Measurements from ENCODE around the gene KLHDC8A.

The KLHDC8A gene

GRCh38 chr1:205381305-205381704, 24.6 kb upstream of the KLHDC8A start:
- Histone ChIP-seq H3K4me3 (ENCODE audit: low read length) (no peak overlapping the region), H3K27me3 (ENCODE audit: insufficient read depth, low read length) (no peaks in the 10 kb centered on the region), H3K9ac (ENCODE audit: low read depth, low read length) (no peak overlapping the region), H3K36me3 (ENCODE audit: insufficient read depth, low read length) (no peaks in the 10 kb centered on the region), H3K4me1 (ENCODE audit: insufficient read depth, low read length) (peaks cover 6% of the 10 kb centered on the region; the same call in 1 of the 2 replicates), H3K9me3 (ENCODE audit: insufficient read depth, low read depth, low read length) (no peaks in the 10 kb centered on the region), H3K27ac (ENCODE audit: low read depth, low read length) (no peak overlapping the region)
- WGBS = 88% methylated on average over 6 of the region's 6 CpGs

GRCh38 chr1:205380882-205381281, 24.2 kb upstream of the KLHDC8A start:
- Histone ChIP-seq H3K4me1 (ENCODE audit: insufficient read depth, low read length) (peaks cover 9% of the 10 kb centered on the region), H3K36me3 (ENCODE audit: insufficient read depth, low read length) (no peaks in the 10 kb centered on the region), H3K27me3 (ENCODE audit: insufficient read depth, low read length) (no peaks in the 10 kb centered on the region), H3K4me3 (ENCODE audit: low read length) (no peak overlapping the region), H3K9me3 (ENCODE audit: insufficient read depth, low read depth, low read length) (no peaks in the 10 kb centered on the region), H3K27ac (ENCODE audit: low read depth, low read length) (no peak overlapping the region), H3K9ac (ENCODE audit: low read depth, low read length) (no peak overlapping the region)
- WGBS = 75% methylated on average over 2 of the region's 2 CpGs

- Histone ChIP-seq H3K27me3 (ENCODE audit: insufficient read depth, low read length) (no peaks in the 10 kb centered on the region), H3K4me1 (ENCODE audit: insufficient read depth, low read length) (peaks cover 23% of the 10 kb centered on the region), H3K27ac (ENCODE audit: low read depth, low read length) (no peak overlapping the region), H3K9me3 (ENCODE audit: insufficient read depth, low read depth, low read length) (no peaks in the 10 kb centered on the region), H3K36me3 (ENCODE audit: insufficient read depth, low read length) (no peaks in the 10 kb centered on the region), H3K9ac (ENCODE audit: low read depth, low read length) (no peak overlapping the region), H3K4me3 (ENCODE audit: low read length) (no peak overlapping the region)
- WGBS = 89% methylated on average over 8 of the region's 8 CpGs
Observed at GRCh38 chr1:205379056-205379455, 22.3 kb upstream of the KLHDC8A start.

GRCh38 chr1:205377355-205377754, 20.6 kb upstream of the KLHDC8A start:
- Histone ChIP-seq H3K4me1 (ENCODE audit: insufficient read depth, low read length) (peaks cover 40% of the 10 kb centered on the region), H3K36me3 (ENCODE audit: insufficient read depth, low read length) (no peaks in the 10 kb centered on the region)
- over 99% methylated on average over 3 of the region's 3 CpGs for WGBS

GRCh38 chr1:205376739-205377138, 20.0 kb upstream of the KLHDC8A start:
- no peak overlapping the region for H3K9ac ChIP-seq (ENCODE audit: low read depth, low read length)
- H3K4me1 ChIP-seq (ENCODE audit: insufficient read depth, low read length) = peaks cover 46% of the 10 kb centered on the region
- H3K27ac ChIP-seq (ENCODE audit: low read depth, low read length) = no peak overlapping the region
- H3K27me3 ChIP-seq (ENCODE audit: insufficient read depth, low read length) = no peaks in the 10 kb centered on the region
- no peaks in the 10 kb centered on the region for H3K9me3 ChIP-seq (ENCODE audit: insufficient read depth, low read depth, low read length)
- 66% methylated on average over 4 of the region's 4 CpGs for WGBS
- no peak overlapping the region for H3K4me3 ChIP-seq (ENCODE audit: low read length)
- no peaks in the 10 kb centered on the region for H3K36me3 ChIP-seq (ENCODE audit: insufficient read depth, low read length)

More at GRCh38 chr1:205377355-205377754, 20.6 kb upstream of the KLHDC8A start:
- Histone ChIP-seq H3K9ac (ENCODE audit: low read depth, low read length) (no peak overlapping the region), H3K9me3 (ENCODE audit: insufficient read depth, low read depth, low read length) (no peaks in the 10 kb centered on the region), H3K27me3 (ENCODE audit: insufficient read depth, low read length) (no peaks in the 10 kb centered on the region), H3K4me3 (ENCODE audit: low read length) (no peak overlapping the region), H3K27ac (ENCODE audit: low read depth, low read length) (no peak overlapping the region)

GRCh38 chr1:205375835-205376545, 19.3 kb upstream of the KLHDC8A start:
- no peaks in the 10 kb centered on the region for H3K9me3 ChIP-seq (ENCODE audit: insufficient read depth, low read depth, low read length)
- WGBS = 20% methylated on average over 6 of the region's 6 CpGs
- H3K36me3 ChIP-seq (ENCODE audit: insufficient read depth, low read length) = no peaks in the 10 kb centered on the region
- peaks cover 48% of the 10 kb centered on the region for H3K4me1 ChIP-seq (ENCODE audit: insufficient read depth, low read length)
- no peaks in the 10 kb centered on the region for H3K27me3 ChIP-seq (ENCODE audit: insufficient read depth, low read length)
- H3K9ac ChIP-seq (ENCODE audit: low read depth, low read length) = no peak overlapping the region
- peak overlapping the region; percentile 33; the same call in 1 of the 2 replicates for H3K4me3 ChIP-seq (ENCODE audit: low read length)
- H3K27ac ChIP-seq (ENCODE audit: low read depth, low read length) = peak overlapping the region; percentile 32; the same call in 1 of the 2 replicates

GRCh38 chr1:205374210-205375078, 17.7 kb upstream of the KLHDC8A start:
- Histone ChIP-seq H3K27ac (ENCODE audit: low read depth, low read length) (no peak overlapping the region), H3K9me3 (ENCODE audit: insufficient read depth, low read depth, low read length) (no peaks in the 10 kb centered on the region), H3K36me3 (ENCODE audit: insufficient read depth, low read length) (no peaks in the 10 kb centered on the region), H3K9ac (ENCODE audit: low read depth, low read length) (no peak overlapping the region), H3K4me1 (ENCODE audit: insufficient read depth, low read length) (peaks cover 51% of the 10 kb centered on the region), H3K27me3 (ENCODE audit: insufficient read depth, low read length) (no peaks in the 10 kb centered on the region), H3K4me3 (ENCODE audit: low read length) (no peak overlapping the region)
- WGBS = 72% methylated on average over 10 of the region's 10 CpGs

GRCh38 chr1:205373798-205374175, 17.1 kb upstream of the KLHDC8A start:
- no peak overlapping the region for H3K9ac ChIP-seq (ENCODE audit: low read depth, low read length)
- 98% methylated on average over 2 of the region's 2 CpGs for WGBS
- peaks cover 51% of the 10 kb centered on the region for H3K4me1 ChIP-seq (ENCODE audit: insufficient read depth, low read length)

GRCh38 chr1:205373022-205373797, 16.5 kb upstream of the KLHDC8A start:
- H3K4me3 ChIP-seq (ENCODE audit: low read length) = no peak overlapping the region
- H3K9me3 ChIP-seq (ENCODE audit: insufficient read depth, low read depth, low read length) = no peaks in the 10 kb centered on the region
- no peak overlapping the region; the same call in 1 of the 2 replicates for H3K9ac ChIP-seq (ENCODE audit: low read depth, low read length)
- H3K27me3 ChIP-seq (ENCODE audit: insufficient read depth, low read length) = no peaks in the 10 kb centered on the region
- H3K4me1 ChIP-seq (ENCODE audit: insufficient read depth, low read length) = peaks cover 51% of the 10 kb centered on the region
- H3K36me3 ChIP-seq (ENCODE audit: insufficient read depth, low read length) = no peaks in the 10 kb centered on the region
- 53% methylated on average over 9 of the region's 9 CpGs for WGBS
- no peak overlapping the region for H3K27ac ChIP-seq (ENCODE audit: low read depth, low read length)

More at GRCh38 chr1:205373798-205374175, 17.1 kb upstream of the KLHDC8A start:
- Histone ChIP-seq H3K4me3 (ENCODE audit: low read length) (no peak overlapping the region), H3K9me3 (ENCODE audit: insufficient read depth, low read depth, low read length) (no peaks in the 10 kb centered on the region), H3K27me3 (ENCODE audit: insufficient read depth, low read length) (no peaks in the 10 kb centered on the region), H3K27ac (ENCODE audit: low read depth, low read length) (no peak overlapping the region), H3K36me3 (ENCODE audit: insufficient read depth, low read length) (no peaks in the 10 kb centered on the region)

- WGBS = 48% methylated on average over 11 of the region's 11 CpGs
- no peaks in the 10 kb centered on the region for H3K36me3 ChIP-seq (ENCODE audit: insufficient read depth, low read length)
- no peak overlapping the region for H3K4me3 ChIP-seq (ENCODE audit: low read length)
- peaks cover 51% of the 10 kb centered on the region for H3K4me1 ChIP-seq (ENCODE audit: insufficient read depth, low read length)
- no peak overlapping the region for H3K9ac ChIP-seq (ENCODE audit: low read depth, low read length)
- H3K27me3 ChIP-seq (ENCODE audit: insufficient read depth, low read length) = no peaks in the 10 kb centered on the region
- peak overlapping the region; percentile 84; the same call in 1 of the 2 replicates for H3K27ac ChIP-seq (ENCODE audit: low read depth, low read length)
- H3K9me3 ChIP-seq (ENCODE audit: insufficient read depth, low read depth, low read length) = no peaks in the 10 kb centered on the region
Observed at GRCh38 chr1:205371871-205372660, 15.3 kb upstream of the KLHDC8A start.

Data from HUES64 (cell line).